B cell (primary cell): ENCODE measurements around the gene SNX14. TPM values are rescaled to one million over a fixed set of nuclear protein-coding genes. Genes with fewer than 3 reads are reported as not detected.

Source experiments
- ATAC-seq: fragments of 200-7000 bp; cut with Tn5 transposase; one replicate; pipeline ENCODE4 v1.10.0; 2021; ENCODE audit warnings: low read depth, mild to moderate bottlenecking, moderate number of reproducible peaks, moderate library complexity
- CTCF ChIA-PET: fragments of 350-600 bp; sonication (Branson Sonifier 250); formaldehyde crosslinking; loops from one replicate; lab custom pipeline; 2021; ENCODE audit warnings: antibody characterized with exemption, inconsistent platforms; lab: Charles Lee
- POLR2A ChIA-PET: fragments of 350-600 bp; sonication (Branson Sonifier 250); formaldehyde crosslinking; loops from one replicate; lab custom pipeline; 2021; ENCODE audit warnings: antibody characterized with exemption; lab: Charles Lee
- DNase-seq: peaks from one replicate; pipeline ENCODE4 v3.0.0; 2013
- H2AFZ ChIP-seq: 2 replicates; pipeline ENCODE4 v1.6.1; 2012; ENCODE audit warnings: mild to moderate bottlenecking, low read depth, low read length; ENCODE audit not compliant: insufficient read depth, poor library complexity, severe bottlenecking
- H3K27ac ChIP-seq, 2 donors: 1 replicate in 1 of 2; 2 replicates in 1 of 2; pipeline ENCODE4 v1.5.1; 2012 to 2013; ENCODE audit warnings: low read length in 2 of 2, mild to moderate bottlenecking in 2 of 2, moderate library complexity in 1 of 2
- H3K27me3 ChIP-seq, 4 experiments: fragments of 200-600 bp in 1 of 4; sonication (generic) in 1 of 4; replicated peaks in 1 of 4; 1 replicate in 2 of 4; 2 replicates in 2 of 4; pipeline versions ENCODE4 v1.6.1 to v1.7.0; 2013 to 2016; ENCODE audit warnings: low read length in 3 of 4, mild to moderate bottlenecking in 2 of 4, mixed read lengths in 1 of 4, moderate library complexity in 1 of 4; ENCODE audit not compliant: insufficient read depth in 4 of 4, control insufficient read depth in 3 of 4; ENCODE audit errors: control extremely low read depth in 1 of 4
- H3K36me3 ChIP-seq, 2 experiments: replicated peaks in 1 of 2; 1 replicate in 1 of 2; 2 replicates in 1 of 2; pipeline versions ENCODE4 v1.6.1 to v1.7.1; 2013; ENCODE audit warnings: low read length in 1 of 2; ENCODE audit not compliant: insufficient read depth in 2 of 2, control insufficient read depth in 1 of 2; ENCODE audit errors: control extremely low read depth in 1 of 2, extremely low read depth in 1 of 2
- H3K4me1 ChIP-seq, 2 donors: fragments of 200-600 bp in 1 of 2; sonication (generic) in 1 of 2; 1 replicate in 1 of 2; 2 replicates in 1 of 2; pipeline versions ENCODE4 v1.5.1 to v1.6.1; 2013 to 2017; ENCODE audit warnings: low read length in 2 of 2; ENCODE audit not compliant: control insufficient read depth in 2 of 2, insufficient read depth in 2 of 2
- H3K4me2 ChIP-seq: replicated peaks from 2 replicates; pipeline ENCODE3; 2012; ENCODE audit warnings: mild to moderate bottlenecking, low read depth, low read length; ENCODE audit not compliant: poor library complexity, severe bottlenecking
- H3K4me3 ChIP-seq, 5 experiments: fragments of 200-600 bp in 1 of 5; sonication (generic) in 1 of 5; 1 replicate in 3 of 5; 2 replicates in 2 of 5; pipeline versions ENCODE4 v1.5.1 to v1.7.0; 2011 to 2016; ENCODE audit warnings: low read length in 4 of 5, mild to moderate bottlenecking in 4 of 5, low read depth in 2 of 5, control low read depth in 1 of 5, moderate library complexity in 1 of 5; ENCODE audit not compliant: insufficient read depth in 1 of 5; ENCODE audit errors: control extremely low read depth in 1 of 5, extremely low read depth in 1 of 5
- H3K79me2 ChIP-seq: fragments of 200-600 bp; sonication (generic); one replicate; pipeline ENCODE4 v1.6.0; 2016; ENCODE audit warnings: low read length; ENCODE audit not compliant: control insufficient read depth, insufficient read depth
- H3K9ac ChIP-seq: fragments of 200-600 bp; sonication (generic); 2 replicates; pipeline ENCODE4 v1.6.1; 2017; ENCODE audit warnings: mild to moderate bottlenecking, low read length, moderate library complexity
- H3K9me3 ChIP-seq, 3 donors: one replicate each; pipeline versions ENCODE4 v1.6.1 to v1.7.1; 2013; ENCODE audit warnings: low read length in 2 of 3; ENCODE audit not compliant: control insufficient read depth in 2 of 3, insufficient read depth in 1 of 3; ENCODE audit errors: control extremely low read depth in 1 of 3
- H4K20me1 ChIP-seq: 2 replicates; pipeline ENCODE4 v1.6.0; 2012; ENCODE audit warnings: mild to moderate bottlenecking, low read length; ENCODE audit not compliant: insufficient read depth, control insufficient read depth, poor library complexity, severe bottlenecking
- H3K27ac Mint-ChIP-seq: one replicate; pipeline ENCODE4 v1.8.0; 2021; ENCODE audit warnings: mixed read lengths
- H3K27me3 Mint-ChIP-seq: one replicate; pipeline ENCODE4 v1.8.0; 2021; ENCODE audit warnings: mixed read lengths
- H3K4me1 Mint-ChIP-seq: one replicate; pipeline ENCODE4 v1.8.0; 2021; ENCODE audit warnings: mixed read lengths
- H3K4me3 Mint-ChIP-seq: one replicate; pipeline ENCODE4 v1.8.0; 2021; ENCODE audit warnings: mixed read lengths
- H3K9me3 Mint-ChIP-seq: one replicate; pipeline ENCODE4 v1.8.0; 2022; ENCODE audit warnings: mixed read lengths; ENCODE audit not compliant: insufficient read depth
- EZH2 ChIP-seq: IDR thresholded peaks from 2 replicates; pipeline ENCODE4 v1.6.1; 2012; ENCODE audit warnings: borderline replicate concordance, low read depth, mild to moderate bottlenecking, moderate library complexity, low read length; ENCODE audit not compliant: insufficient read depth, poor library complexity, severe bottlenecking
- WGBS: methylation state at CpG from one replicate; pipeline ENCODE4 v1.1.5; 2013; ENCODE audit warnings: missing lambda C conversion rate; ENCODE audit not compliant: insufficient coverage; 5-methylcytosine and 5-hydroxymethylcytosine counted together
- intact Hi-C: fragments of 100-400 bp; cut with micrococcal nuclease; formaldehyde crosslinking; loops from one replicate; pipeline ENCODE4 v1.10.0; 2022
- polyA plus RNA-seq: library from polyadenylated mRNA; depleted of rRNA; stranded (reverse); fragments of >200 nt; gene quantifications from 2 replicates; pipeline ENCODE4 v1.2.3, GENCODE V29; 2012
- total RNA-seq, 2 donors: library from RNA; stranded (reverse); fragments of 120-200 nt in 1 of 2; gene quantifications; 1 replicate in 1 of 2; 2 replicates in 1 of 2; pipeline versions ENCODE4 v1.2.3 to v1.2.4, GENCODE V29; 2013 to 2022
- TF ChIP-seq, protein P1 (sequence below): fragments of 200-600 bp; IDR thresholded peaks from one replicate; pipeline ENCODE4 v1.8.0; 2022; ENCODE audit warnings: antibody characterized with exemption, mild to moderate bottlenecking

Gene SNX14
- total and polyA plus RNA-seq, 2 donors (not counting 1 experiment from before 2014, with no cell fraction given) = 36.9 to 80.0 TPM

DNA sequence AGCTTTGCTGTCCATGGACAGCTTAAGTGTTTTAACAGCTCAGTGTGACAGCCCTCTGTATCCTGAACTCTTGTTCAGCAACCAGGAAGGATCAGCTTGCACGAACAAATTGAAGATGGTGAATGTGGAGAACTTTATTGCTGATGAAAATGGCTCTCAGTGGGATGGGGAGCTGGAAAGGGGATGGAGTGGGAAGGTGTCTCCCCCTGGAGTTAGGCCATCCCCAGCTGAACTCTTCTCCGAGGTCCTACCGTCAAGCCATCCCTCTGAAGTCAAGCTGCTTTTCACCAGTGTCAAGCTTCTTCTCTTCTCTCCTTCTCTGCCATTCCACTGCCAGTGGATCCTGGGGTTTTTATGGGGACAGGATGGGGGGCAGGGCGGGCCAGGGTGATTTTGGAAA is 117.1 kb downstream of the SNX14 start:
- CTCF ChIA-PET = interaction anchor here (0.6 to 14.3 kb wide), 2 partner anchors 29 to 124 kb away, joined by 3 to 224 read pairs; no protein-coding TSS in a partner anchor
- peaks cover 3% of the 10 kb centered on the region for H3K4me1 Mint-ChIP-seq
- H3K27ac Mint-ChIP-seq = no peak overlapping the region
- no peak overlapping the region for H3K4me3 ChIP-seq
- peaks cover 0 to 9% (median 0%) of the 10 kb centered on the region in 3 donors for H3K9me3 ChIP-seq
- no peak overlapping the region for H3K9ac ChIP-seq
- intact Hi-C loops = no loop called here
- no peaks in the 10 kb centered on the region for H3K27me3 ChIP-seq
- 86% methylated on average over 2 of the region's 4 CpGs for WGBS
- H3K36me3 ChIP-seq = no peaks in the 10 kb centered on the region
- H3K4me1 ChIP-seq = no peaks in the 10 kb centered on the region
- H3K27ac ChIP-seq = no peak overlapping the region
- no peak for TF ChIP-seq EZH2
- TF ChIP-seq, protein P1, sequence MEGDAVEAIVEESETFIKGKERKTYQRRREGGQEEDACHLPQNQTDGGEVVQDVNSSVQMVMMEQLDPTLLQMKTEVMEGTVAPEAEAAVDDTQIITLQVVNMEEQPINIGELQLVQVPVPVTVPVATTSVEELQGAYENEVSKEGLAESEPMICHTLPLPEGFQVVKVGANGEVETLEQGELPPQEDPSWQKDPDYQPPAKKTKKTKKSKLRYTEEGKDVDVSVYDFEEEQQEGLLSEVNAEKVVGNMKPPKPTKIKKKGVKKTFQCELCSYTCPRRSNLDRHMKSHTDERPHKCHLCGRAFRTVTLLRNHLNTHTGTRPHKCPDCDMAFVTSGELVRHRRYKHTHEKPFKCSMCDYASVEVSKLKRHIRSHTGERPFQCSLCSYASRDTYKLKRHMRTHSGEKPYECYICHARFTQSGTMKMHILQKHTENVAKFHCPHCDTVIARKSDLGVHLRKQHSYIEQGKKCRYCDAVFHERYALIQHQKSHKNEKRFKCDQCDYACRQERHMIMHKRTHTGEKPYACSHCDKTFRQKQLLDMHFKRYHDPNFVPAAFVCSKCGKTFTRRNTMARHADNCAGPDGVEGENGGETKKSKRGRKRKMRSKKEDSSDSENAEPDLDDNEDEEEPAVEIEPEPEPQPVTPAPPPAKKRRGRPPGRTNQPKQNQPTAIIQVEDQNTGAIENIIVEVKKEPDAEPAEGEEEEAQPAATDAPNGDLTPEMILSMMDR = no peak
- no peaks in the 10 kb centered on the region for H4K20me1 ChIP-seq
- H3K4me2 ChIP-seq = no peak overlapping the region
- no peaks in the 10 kb centered on the region for H3K9me3 Mint-ChIP-seq
- no peaks in the 10 kb centered on the region for H3K79me2 ChIP-seq
- DNase-seq (no peak), ATAC-seq (no peak)
- POLR2A ChIA-PET = no interaction called here
- no peak overlapping the region for H2AFZ ChIP-seq
- H3K27me3 Mint-ChIP-seq = no peaks in the 10 kb centered on the region
- H3K4me3 Mint-ChIP-seq = no peak overlapping the region

DNA sequence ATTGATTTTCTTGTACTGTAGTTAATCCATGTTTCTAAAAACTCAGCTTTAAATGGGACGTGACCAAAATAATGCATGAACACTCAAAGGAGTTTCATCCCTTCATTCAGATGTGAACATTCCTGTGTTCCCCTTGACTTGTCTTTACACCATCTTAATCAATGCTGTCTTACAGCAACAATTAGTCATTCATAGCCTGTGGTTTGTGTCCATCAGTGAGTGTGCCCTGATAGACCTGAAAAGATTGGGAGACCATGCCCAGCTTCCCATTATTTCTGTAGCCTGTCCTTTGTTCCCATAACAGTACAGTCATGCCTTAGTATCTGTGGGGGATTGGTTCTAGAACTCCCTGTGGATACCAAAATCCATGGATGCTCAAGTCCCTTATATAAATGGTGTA is 119.9 kb downstream of the SNX14 start:
- Mint-ChIP-seq H3K4me1 (peaks cover 1% of the 10 kb centered on the region), H3K27ac (no peak overlapping the region), H3K27me3 (no peaks in the 10 kb centered on the region), H3K4me3 (no peak overlapping the region), H3K9me3 (no peaks in the 10 kb centered on the region)
- WGBS = 100% methylated on average over 1 of the region's 1 CpG
- Histone ChIP-seq H3K4me1 (no peaks in the 10 kb centered on the region), H3K9me3 (peaks cover 0 to 9% (median 0%) of the 10 kb centered on the region in 3 donors), H3K36me3 (no peaks in the 10 kb centered on the region), H3K27ac (no peak overlapping the region), H3K4me2 (no peak overlapping the region), H3K4me3 (no peak overlapping the region), H2AFZ (no peak overlapping the region), H3K79me2 (no peaks in the 10 kb centered on the region), H3K9ac (no peak overlapping the region), H4K20me1 (no peaks in the 10 kb centered on the region), H3K27me3 (no peaks in the 10 kb centered on the region)
- intact Hi-C loops = no loop called here
- DNase-seq (no peak), ATAC-seq (no peak)
- TF ChIP-seq, protein P1 = no peak
- no peak for TF ChIP-seq EZH2
- ChIA-PET CTCF (interaction anchor here (2.1 kb wide), 1 partner anchor 9 kb away, joined by 14 read pairs; no protein-coding TSS in a partner anchor), POLR2A (no interaction called here)
